Activated naive CD8-positive, alpha-beta T cell treated with anti-CD3 and anti-CD28 coated beads for 36 hours (primary cell): ENCODE results near the gene ADCYAP1. TPM values are rescaled to one million over a fixed set of nuclear protein-coding genes. Genes with fewer than 3 reads are reported as not detected.

ENCODE experiments used
- DNase-seq: peaks from one replicate; pipeline ENCODE4 v3.0.0; 2021
- H3K27ac Mint-ChIP-seq: one replicate; pipeline ENCODE4 v1.8.0; 2022; ENCODE audit warnings: mild to moderate bottlenecking, moderate library complexity, mixed read lengths
- H3K27me3 Mint-ChIP-seq: one replicate; pipeline ENCODE4 v1.8.0; 2022; ENCODE audit warnings: mild to moderate bottlenecking, mixed read lengths
- H3K36me3 Mint-ChIP-seq: one replicate; pipeline ENCODE4 v1.8.0; 2021; ENCODE audit warnings: mild to moderate bottlenecking, mixed read lengths
- H3K4me1 Mint-ChIP-seq: one replicate; pipeline ENCODE4 v1.8.0; 2021; ENCODE audit warnings: mixed read lengths
- H3K4me3 Mint-ChIP-seq: one replicate; pipeline ENCODE4 v1.8.0; 2022; ENCODE audit warnings: mild to moderate bottlenecking, moderate library complexity, mixed read lengths
- H3K9me3 Mint-ChIP-seq: one replicate; pipeline ENCODE4 v1.8.0; 2022; ENCODE audit warnings: mixed read lengths
- total RNA-seq, 2 experiments: library from RNA; stranded (reverse); gene quantifications; one replicate each; pipeline ENCODE4 v1.2.3, GENCODE V29; 2021

The ADCYAP1 gene
- total RNA-seq, 2 experiments from 2014 or later: not detected

GRCh38 chr18:934518-935133 is 30.0 kb downstream of the ADCYAP1 start:
- H3K4me1 Mint-ChIP-seq: no peaks in the 10 kb centered on the region
- H3K36me3 Mint-ChIP-seq: no peaks in the 10 kb centered on the region
- peaks cover 24% of the 10 kb centered on the region for H3K27me3 Mint-ChIP-seq
- no peak for DNase-seq
- no peak overlapping the region for H3K27ac Mint-ChIP-seq
- no peak overlapping the region for H3K4me3 Mint-ChIP-seq
- H3K9me3 Mint-ChIP-seq: no peaks in the 10 kb centered on the region

DNA sequence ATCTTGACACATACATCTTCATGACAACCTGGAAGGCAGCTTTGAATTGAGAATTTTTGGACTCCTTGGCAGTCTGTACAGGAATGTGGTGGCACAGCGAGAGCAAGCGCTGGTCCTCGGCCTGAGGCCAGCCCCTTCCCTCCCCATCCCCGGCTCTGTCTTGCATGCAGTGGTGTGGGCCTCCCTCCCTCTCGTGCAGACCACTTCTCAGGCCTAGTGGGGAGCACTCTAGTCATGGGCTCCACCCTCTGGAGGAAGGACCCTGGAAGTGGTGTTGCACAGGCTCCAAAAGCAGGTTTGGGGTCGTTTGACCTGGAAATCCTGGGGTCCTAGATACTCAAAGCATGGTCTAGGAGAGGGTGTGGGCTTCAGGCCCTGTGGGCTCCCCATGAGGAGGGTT is 32.3 kb downstream of the ADCYAP1 start:
- H3K4me1 Mint-ChIP-seq: no peaks in the 10 kb centered on the region
- no peak overlapping the region for H3K27ac Mint-ChIP-seq
- DNase-seq: no peak
- H3K9me3 Mint-ChIP-seq: no peaks in the 10 kb centered on the region
- H3K4me3 Mint-ChIP-seq: no peak overlapping the region
- H3K27me3 Mint-ChIP-seq: peaks cover 24% of the 10 kb centered on the region
- no peaks in the 10 kb centered on the region for H3K36me3 Mint-ChIP-seq

DNA sequence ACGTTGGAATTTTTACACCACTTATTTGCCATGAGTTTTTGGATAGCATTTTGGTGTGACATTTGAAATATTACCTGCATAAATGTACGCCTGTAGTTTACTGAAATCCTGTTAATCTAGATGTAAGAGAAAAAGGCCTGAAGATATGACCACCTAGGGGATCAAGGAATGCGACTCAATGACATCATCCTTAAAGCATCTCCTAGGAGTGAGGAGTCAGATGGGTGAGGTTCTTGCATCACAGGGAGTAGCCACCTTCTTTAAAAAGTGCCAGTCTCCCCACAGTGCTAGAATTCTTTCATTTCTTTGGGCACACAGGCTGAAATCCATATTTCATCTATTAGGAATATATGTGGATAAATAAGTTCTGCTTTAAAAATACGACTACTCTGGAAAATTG is 34.5 kb downstream of the ADCYAP1 start:
- no peak for DNase-seq
- Mint-ChIP-seq H3K27ac (no peak overlapping the region), H3K36me3 (no peaks in the 10 kb centered on the region), H3K27me3 (peaks cover 10% of the 10 kb centered on the region), H3K4me3 (no peak overlapping the region), H3K9me3 (no peaks in the 10 kb centered on the region), H3K4me1 (no peaks in the 10 kb centered on the region)

- no peaks in the 10 kb centered on the region for H3K9me3 Mint-ChIP-seq
- no peak overlapping the region for H3K27ac Mint-ChIP-seq
- no peak for DNase-seq
- H3K4me1 Mint-ChIP-seq: no peaks in the 10 kb centered on the region
- H3K4me3 Mint-ChIP-seq: no peak overlapping the region
- H3K36me3 Mint-ChIP-seq: no peaks in the 10 kb centered on the region
- H3K27me3 Mint-ChIP-seq: peaks cover 7% of the 10 kb centered on the region
These were observed 35.3 kb downstream of the ADCYAP1 start for GRCh38 chr18:939958-940357.

DNA sequence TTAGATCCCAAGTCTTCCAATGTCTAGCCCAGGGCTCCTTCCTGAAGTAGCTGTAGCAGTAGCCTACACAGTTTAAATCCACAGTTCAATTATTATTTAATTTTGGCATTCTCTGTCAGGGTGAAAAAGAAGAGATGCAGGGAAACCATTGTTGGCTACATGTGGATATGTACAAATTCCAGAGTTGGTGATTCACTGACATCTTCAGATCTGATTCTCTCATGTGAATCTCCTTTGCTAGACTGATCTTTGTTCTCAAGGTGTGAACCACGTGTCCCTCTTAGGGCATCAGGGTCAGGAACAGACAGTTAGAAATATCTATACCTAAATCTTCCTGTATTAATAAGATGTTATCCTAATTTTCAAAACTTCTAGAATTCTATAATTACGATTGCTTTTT is 36.7 kb downstream of the ADCYAP1 start:
- no peak for DNase-seq
- H3K36me3 Mint-ChIP-seq: no peaks in the 10 kb centered on the region
- H3K9me3 Mint-ChIP-seq: no peaks in the 10 kb centered on the region
- H3K4me1 Mint-ChIP-seq: no peaks in the 10 kb centered on the region
- H3K4me3 Mint-ChIP-seq: no peak overlapping the region
- peaks cover 4% of the 10 kb centered on the region for H3K27me3 Mint-ChIP-seq
- H3K27ac Mint-ChIP-seq: no peak overlapping the region

DNA sequence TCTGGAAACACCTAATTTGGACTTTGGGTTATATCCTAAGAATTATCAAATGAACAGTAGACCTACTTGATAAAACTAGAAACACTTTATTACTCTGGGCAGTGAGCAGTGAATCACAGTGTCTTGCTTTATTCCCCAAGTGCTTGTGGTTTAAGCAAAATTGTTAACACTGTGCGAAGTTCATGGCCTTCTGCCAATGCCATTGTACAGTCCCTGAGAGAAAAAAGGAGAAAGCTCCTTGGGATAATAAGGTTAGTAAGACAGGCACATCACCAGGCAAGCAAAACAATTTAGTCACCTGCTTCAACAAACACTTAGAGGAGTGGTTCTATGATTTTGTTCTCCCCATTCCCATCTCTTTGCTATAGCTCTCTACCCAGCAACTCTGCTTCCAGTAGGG is 39.8 kb downstream of the ADCYAP1 start:
- H3K27ac Mint-ChIP-seq: no peak overlapping the region
- no peaks in the 10 kb centered on the region for H3K36me3 Mint-ChIP-seq
- H3K27me3 Mint-ChIP-seq: no peaks in the 10 kb centered on the region
- H3K4me3 Mint-ChIP-seq: no peak overlapping the region
- DNase-seq: no peak
- H3K4me1 Mint-ChIP-seq: no peaks in the 10 kb centered on the region
- H3K9me3 Mint-ChIP-seq: no peaks in the 10 kb centered on the region

DNA sequence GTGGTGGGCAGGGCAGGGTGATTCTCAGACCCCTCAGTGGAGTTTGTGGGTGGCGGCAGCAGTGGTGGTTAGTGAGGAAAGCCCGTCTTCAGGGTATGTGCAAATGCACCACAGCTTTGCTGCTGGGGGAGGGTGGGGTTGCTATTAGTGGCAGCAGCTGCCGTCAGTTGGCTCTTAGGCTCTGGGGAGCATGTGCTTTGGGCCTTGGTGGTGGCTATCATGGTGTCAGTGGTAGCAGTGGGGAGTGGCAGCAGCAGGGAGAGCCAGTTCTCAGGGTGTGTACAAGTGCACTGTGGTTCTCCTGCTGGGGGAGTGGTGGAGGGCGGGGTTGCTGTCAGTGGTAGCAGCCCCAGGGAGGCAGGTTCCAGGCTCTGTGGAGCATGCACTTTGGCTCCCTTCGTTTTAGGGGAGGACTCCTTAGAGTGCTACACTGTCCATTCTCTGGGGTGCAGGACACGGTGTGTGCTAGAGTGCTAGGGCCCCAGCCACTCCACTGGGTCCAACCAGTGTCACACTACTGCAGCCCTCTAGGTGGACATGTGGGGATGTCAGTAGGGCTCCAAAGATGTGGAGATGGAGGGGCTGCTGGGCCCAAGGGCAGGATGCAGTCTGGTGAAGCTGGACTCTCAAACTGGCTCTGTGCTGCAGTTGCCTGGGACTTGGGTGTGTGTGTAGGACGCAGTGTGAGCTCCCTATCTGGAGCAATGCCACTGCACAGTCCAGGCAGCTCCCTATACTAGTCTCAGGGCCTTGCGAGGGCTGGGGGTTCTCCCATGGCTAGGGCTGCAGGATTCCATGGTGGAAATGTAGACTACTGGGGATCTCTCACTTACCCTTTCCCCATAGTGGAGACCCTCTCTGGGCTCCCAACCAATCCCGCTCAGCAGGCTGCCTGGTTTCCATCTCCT is 45.3 kb downstream of the ADCYAP1 start:
- no peak overlapping the region for H3K4me3 Mint-ChIP-seq
- no peaks in the 10 kb centered on the region for H3K4me1 Mint-ChIP-seq
- no peak overlapping the region for H3K27ac Mint-ChIP-seq
- H3K27me3 Mint-ChIP-seq: no peaks in the 10 kb centered on the region
- H3K36me3 Mint-ChIP-seq: no peaks in the 10 kb centered on the region
- H3K9me3 Mint-ChIP-seq: no peaks in the 10 kb centered on the region
- DNase-seq: no peak

DNA sequence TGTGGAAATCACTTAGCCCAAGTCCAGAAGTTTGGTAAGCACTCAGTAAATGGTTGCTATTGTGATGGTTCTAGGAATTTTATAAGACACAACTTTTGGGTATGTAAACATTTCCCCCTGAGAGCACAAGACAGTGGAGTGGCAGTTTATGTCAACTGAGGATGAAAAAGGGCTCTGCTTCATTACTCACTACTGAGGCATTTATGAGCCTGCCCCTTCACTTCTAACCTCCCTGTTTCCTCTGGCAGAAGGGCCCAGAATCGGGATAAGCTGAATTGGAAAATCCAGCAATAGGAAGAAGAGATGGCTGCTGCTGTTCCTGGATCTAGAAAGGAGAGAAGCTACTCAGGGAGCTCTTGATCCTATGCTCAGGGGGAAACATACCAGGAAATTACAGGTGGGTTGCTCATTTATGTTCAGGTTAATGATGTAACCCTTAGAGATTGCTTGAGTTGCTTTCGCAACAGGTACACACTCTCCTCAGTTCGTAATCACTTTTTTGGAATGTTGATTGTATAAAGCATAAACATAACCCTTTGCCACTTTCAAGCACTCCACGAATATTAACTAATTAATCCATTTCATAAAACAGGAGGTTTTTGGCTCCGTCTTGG is 46.3 kb downstream of the ADCYAP1 start:
- Mint-ChIP-seq H3K36me3 (no peaks in the 10 kb centered on the region), H3K9me3 (no peaks in the 10 kb centered on the region), H3K27me3 (no peaks in the 10 kb centered on the region), H3K4me3 (no peak overlapping the region), H3K4me1 (no peaks in the 10 kb centered on the region), H3K27ac (no peak overlapping the region)
- no peak for DNase-seq

- H3K36me3 Mint-ChIP-seq: no peaks in the 10 kb centered on the region
- no peak overlapping the region for H3K4me3 Mint-ChIP-seq
- no peak overlapping the region for H3K27ac Mint-ChIP-seq
- H3K9me3 Mint-ChIP-seq: no peaks in the 10 kb centered on the region
- DNase-seq: no peak
- H3K4me1 Mint-ChIP-seq: no peaks in the 10 kb centered on the region
- H3K27me3 Mint-ChIP-seq: peaks cover 12% of the 10 kb centered on the region
These were observed 50.9 kb downstream of the ADCYAP1 start for GRCh38 chr18:955384-956066.

DNA sequence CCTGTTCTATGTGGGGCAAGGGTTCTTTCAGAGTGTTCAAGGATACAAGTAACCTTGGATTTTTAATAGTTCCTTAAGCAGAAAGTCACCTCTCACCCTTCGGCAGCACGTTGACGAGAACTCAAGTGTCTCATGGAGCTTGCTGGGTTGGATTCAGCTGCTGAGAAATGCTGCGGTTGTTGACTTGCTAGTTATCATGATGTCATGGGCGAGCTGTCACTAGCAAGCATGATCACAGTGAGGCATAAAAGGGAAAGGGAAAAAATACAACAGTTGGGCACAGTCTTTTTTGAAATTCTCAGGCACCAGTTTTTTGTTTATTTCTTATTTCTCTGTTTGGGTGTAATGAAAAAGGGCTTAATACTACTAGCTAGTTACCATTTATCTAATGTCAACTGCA is 53.2 kb downstream of the ADCYAP1 start:
- peaks cover 2% of the 10 kb centered on the region for H3K4me1 Mint-ChIP-seq
- H3K36me3 Mint-ChIP-seq: no peaks in the 10 kb centered on the region
- DNase-seq: no peak
- H3K27me3 Mint-ChIP-seq: peaks cover 24% of the 10 kb centered on the region
- no peaks in the 10 kb centered on the region for H3K9me3 Mint-ChIP-seq
- no peak overlapping the region for H3K27ac Mint-ChIP-seq
- no peak overlapping the region for H3K4me3 Mint-ChIP-seq

DNA sequence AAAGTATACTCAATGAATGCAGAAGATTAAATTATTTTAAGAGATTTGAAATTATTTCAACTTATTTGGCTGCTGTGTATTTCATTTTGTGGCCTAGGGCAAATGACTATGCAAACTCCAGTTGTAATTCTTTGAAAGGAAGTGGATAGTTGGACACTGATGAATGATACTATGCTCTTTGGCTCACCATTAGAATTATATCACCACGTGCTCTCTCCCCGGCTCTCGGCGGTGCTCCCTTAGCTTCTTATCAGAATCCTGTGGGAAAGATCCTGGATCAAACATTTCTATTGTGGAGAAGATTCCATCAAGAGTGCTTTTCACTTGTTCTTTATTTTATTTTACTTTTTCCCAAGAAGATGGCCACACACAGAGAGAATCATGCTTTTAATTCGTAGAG is 55.2 kb downstream of the ADCYAP1 start:
- no peak for DNase-seq
- Mint-ChIP-seq H3K27ac (no peak overlapping the region), H3K27me3 (peaks cover 30% of the 10 kb centered on the region), H3K4me3 (no peak overlapping the region), H3K4me1 (peaks cover 2% of the 10 kb centered on the region), H3K36me3 (no peaks in the 10 kb centered on the region), H3K9me3 (no peaks in the 10 kb centered on the region)

Other genes starting within 250 kb of the ADCYAP1 start
- 100 to 1,000 TPM; 364 to 369 TPM for gene TYMS, start 247.2 kb upstream of the ADCYAP1 start, total RNA-seq
- gene ENOSF1, start 192.2 kb upstream of the ADCYAP1 start, total RNA-seq: 10 to 100 TPM; 61.7 to 75.2 TPM
- 10 to 100 TPM; 29.0 to 32.2 TPM for gene YES1, start 92.6 kb upstream of the ADCYAP1 start, total RNA-seq